Measurements from ENCODE around the gene SUFU. TPM values are rescaled to one million over a fixed set of nuclear protein-coding genes. Genes with fewer than 3 reads are reported as not detected.

Gene SUFU
- total and polyA plus RNA-seq, 10 donors: 2.0 to 21.9 (median 13.0) TPM

- Histone ChIP-seq H3K27ac (no peak overlapping the region), H3K9me3 (no peaks in the 10 kb centered on the region), H3K36me3 (peaks cover 0 to 55% (median 2%) of the 10 kb centered on the region in 6 donors), H3K4me1 (peaks cover 22 to 79% (median 56%) of the 10 kb centered on the region in 6 donors), H3K27me3 (replicated peaks in 1 of 7) (no peaks in the 10 kb centered on the region), H3K4me3 (no peak overlapping the region)
- 83 to 97% (median 93%) methylated on average over 3 of the region's 3 CpGs for WGBS, 5 donors
- intact Hi-C loops (cut with DNase I; ENCODE audit: low total_unique reads): no loop called here
- no peak for DNase-seq
- TF ChIP-seq POLR2A (IDR thresholded peaks at IDR 0.05) (no peak), POLR2AphosphoS5 (IDR thresholded peaks at IDR 0.05) (no peak)
- TF ChIP-seq, protein P1, sequence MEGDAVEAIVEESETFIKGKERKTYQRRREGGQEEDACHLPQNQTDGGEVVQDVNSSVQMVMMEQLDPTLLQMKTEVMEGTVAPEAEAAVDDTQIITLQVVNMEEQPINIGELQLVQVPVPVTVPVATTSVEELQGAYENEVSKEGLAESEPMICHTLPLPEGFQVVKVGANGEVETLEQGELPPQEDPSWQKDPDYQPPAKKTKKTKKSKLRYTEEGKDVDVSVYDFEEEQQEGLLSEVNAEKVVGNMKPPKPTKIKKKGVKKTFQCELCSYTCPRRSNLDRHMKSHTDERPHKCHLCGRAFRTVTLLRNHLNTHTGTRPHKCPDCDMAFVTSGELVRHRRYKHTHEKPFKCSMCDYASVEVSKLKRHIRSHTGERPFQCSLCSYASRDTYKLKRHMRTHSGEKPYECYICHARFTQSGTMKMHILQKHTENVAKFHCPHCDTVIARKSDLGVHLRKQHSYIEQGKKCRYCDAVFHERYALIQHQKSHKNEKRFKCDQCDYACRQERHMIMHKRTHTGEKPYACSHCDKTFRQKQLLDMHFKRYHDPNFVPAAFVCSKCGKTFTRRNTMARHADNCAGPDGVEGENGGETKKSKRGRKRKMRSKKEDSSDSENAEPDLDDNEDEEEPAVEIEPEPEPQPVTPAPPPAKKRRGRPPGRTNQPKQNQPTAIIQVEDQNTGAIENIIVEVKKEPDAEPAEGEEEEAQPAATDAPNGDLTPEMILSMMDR (IDR thresholded peaks at IDR 0.05 in 8 of 11, conservative IDR thresholded peaks at IDR 0.05 in 3 of 11): no peak
Measured at GRCh38 chr10:102624094-102624493, 120.3 kb downstream of the SUFU start.

DNA sequence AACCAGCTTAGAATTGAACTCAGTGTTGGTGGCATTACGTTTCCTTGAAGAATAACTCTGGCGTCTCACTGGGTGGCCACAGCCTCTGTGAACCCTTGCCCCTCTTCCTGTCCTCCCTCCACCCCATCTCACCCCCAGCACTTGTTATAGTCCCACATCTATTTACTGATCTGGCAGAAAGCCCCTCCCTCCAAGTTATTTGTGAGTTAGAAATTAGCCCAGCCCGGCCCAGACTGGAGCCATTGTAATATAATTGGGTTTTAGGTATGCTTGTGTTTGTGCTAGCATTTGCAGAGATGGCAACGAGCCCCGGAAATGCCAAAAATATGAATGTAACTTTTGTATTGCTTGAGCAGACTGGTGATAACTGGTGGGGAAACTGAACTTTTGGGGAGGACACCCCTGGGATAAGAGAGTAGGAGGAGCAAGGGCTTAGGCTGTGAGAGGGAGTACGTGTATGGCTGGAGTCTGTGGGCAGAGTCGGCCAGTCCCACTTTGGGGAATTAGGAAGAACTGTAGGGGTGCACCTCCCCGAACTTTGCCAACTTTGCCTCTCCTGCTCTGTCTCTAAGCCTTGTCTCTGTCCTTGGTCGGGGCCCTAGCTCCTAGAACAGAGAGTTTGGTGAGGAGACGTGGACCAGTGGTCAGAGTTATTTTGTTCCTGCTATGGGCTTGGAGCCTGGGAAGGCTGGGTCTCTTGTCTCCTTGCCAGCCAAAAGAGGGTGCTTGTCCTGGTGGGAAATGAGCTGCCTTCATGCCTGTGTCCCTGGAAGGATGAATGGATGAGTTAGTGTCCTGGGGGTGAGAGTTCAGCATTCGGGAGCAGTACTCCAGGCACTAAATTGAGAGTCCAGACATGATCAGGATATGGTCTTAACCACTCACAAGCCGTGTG is 121.2 kb downstream of the SUFU start:
- Histone ChIP-seq H3K9me3 (no peaks in the 10 kb centered on the region), H3K36me3 (peaks cover 0 to 55% (median 3%) of the 10 kb centered on the region in 6 donors), H3K27me3 (replicated peaks in 1 of 7) (no peaks in the 10 kb centered on the region), H3K27ac (peak overlapping the region in 4 of 8 donors; percentile 9 to 75 (median 64)), H3K4me1 (peaks cover 22 to 79% (median 56%) of the 10 kb centered on the region in 6 donors), H3K4me3 (no peak overlapping the region)
- intact Hi-C loops (cut with DNase I; ENCODE audit: low total_unique reads): no loop called here
- WGBS, 5 donors: 80 to 86% (median 82%) methylated on average over 12 of the region's 12 CpGs
- peak; percentile 20 for DNase-seq
- TF ChIP-seq POLR2A (IDR thresholded peaks at IDR 0.05) (no peak), POLR2AphosphoS5 (IDR thresholded peaks at IDR 0.05) (no peak)
- TF ChIP-seq, protein P1 (IDR thresholded peaks at IDR 0.05 in 8 of 11, conservative IDR thresholded peaks at IDR 0.05 in 3 of 11): no peak

DNA sequence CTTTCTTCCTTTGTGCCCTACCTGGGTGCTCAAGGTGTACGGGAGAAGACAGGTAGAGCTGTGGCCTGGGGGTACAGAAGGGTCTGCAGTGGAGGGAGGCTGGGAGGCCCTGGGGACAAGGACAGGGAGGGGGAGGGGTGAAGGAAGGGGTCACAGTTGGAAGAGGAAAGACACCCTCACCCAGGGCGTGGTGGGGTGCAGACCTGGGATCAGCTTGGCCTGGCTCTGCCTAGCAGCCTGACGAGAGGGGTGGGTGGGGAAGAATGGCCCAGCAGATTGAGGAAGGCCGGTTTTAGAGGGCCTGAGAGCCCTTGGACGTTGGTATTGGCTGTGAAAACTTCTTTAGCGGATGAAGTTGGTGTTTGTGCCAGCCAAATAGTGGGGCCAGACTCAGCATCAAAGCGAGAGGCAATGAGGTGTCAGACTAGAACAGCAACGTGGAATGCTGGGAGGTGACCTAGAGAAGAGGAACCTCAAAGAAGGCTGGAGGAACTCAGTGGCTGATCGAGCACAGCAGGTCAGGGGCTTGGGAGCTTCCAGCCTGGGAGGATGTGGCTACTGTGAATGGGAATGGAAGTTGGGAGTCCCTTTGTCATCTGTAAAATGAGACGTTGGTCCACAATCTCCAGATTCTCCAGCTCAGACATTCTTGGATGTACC is 122.4 kb downstream of the SUFU start:
- 62 to 73% (median 72%) methylated on average over 10 of the region's 10 CpGs for whole genome bisulfite sequencing, 5 donors
- H3K9me3 ChIP-seq: no peaks in the 10 kb centered on the region
- no peak overlapping the region for H3K4me3 ChIP-seq
- intact Hi-C loops (cut with DNase I; ENCODE audit: low total_unique reads): no loop called here
- peak; percentile 65 for DNase-seq
- H3K36me3 ChIP-seq: peaks cover 0 to 55% (median 8%) of the 10 kb centered on the region in 6 donors
- no peaks in the 10 kb centered on the region for H3K27me3 ChIP-seq (replicated peaks in 1 of 7)
- TF ChIP-seq POLR2A (IDR thresholded peaks at IDR 0.05) (no peak), POLR2AphosphoS5 (IDR thresholded peaks at IDR 0.05) (no peak)
- TF ChIP-seq, protein P1 (IDR thresholded peaks at IDR 0.05 in 8 of 11, conservative IDR thresholded peaks at IDR 0.05 in 3 of 11): no peak
- H3K4me1 ChIP-seq: peaks cover 13 to 79% (median 49%) of the 10 kb centered on the region in 6 donors
- peak overlapping the region in 7 of 8 donors; percentile 54 to 86 (median 75) for H3K27ac ChIP-seq

Data from spleen (tissue), 11 donors.